Inflammatory macrophage treated with lipopolysaccharide for 4 hours (primary cell): ENCODE measurements around the gene RNF19B.
A peak's percentile ranks its signal among the peaks of the same experiment; 100 is the strongest.

Experiments used
- DNase-seq: peaks from one replicate; pipeline ENCODE4 v3.0.0-alpha.2; 2020

RNF19B gene

DNA sequence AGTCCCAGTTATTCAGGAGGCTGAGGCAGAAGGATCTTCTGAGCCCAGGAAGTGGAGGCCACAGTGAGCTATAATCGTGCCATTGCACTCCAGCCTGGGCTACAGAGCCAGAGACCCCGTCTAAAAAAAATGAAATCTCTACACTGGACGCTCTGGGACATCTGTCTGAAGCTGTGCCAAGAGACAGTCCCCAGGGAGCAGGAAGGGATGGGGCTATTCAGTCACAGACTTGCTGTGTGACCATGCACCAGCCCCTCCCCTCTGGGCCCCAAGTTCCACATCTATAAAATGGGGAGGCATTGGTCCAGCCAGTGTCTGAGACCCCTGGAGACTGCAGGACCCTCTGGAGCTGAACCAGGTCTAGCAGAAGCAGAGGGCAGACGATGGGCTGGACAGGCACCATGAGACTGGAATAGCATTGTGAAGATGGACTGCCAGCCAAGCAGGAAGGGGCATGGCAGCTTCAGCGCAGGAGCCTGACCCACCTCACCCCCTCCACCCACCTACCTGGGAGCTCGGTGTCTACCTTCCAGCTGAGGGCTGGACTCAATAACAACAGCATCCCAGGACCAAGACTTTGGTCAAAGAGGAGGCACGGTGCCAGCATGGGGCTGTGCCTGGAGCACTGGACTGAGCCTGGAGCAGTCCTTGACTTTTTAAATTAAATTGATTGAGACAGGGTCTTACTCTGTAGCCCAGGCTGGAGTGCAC, 64.9 kb downstream of the RNF19B start:
- DNase-seq: no peak

DNA sequence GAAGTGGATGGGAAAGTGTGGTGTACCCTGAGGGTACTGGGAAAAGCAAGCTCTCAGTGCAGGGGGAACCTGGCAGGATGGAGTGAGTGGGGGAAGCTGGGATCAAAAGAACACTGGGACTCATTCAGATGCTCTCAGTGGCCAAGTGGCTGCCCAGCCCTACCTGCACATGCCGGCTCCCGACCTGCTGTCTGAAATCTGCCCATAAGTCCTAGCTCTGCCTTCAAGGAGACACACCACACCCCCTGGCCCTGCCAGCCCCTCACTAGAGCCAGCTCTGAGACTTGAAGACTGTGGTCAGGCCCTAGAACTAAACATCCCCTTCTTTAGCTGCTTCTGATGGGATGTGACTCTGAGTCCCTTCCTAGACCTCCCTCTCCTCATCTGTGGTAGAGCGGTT, 65.7 kb downstream of the RNF19B start:
- DNase-seq: no peak

DNA sequence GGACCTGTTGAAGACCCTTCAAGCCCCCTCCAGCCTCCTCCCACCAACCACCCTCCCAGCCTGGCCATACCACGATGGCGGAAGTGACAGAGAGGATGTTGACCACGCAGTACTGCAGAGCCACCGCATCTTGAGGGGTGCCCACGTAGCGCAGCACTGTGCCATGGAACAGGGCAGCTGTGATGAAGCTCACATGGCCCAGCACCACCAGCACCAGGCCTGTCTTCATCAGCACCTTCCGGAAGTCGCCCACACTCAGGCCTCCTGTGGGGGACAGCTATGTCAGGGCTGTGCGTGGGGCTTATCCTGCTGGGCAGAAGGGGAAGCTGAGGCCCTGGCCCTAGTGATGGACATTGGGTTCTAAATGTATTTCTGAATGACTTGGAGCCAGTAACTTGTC, 66.6 kb downstream of the RNF19B start:
- no peak for DNase-seq

DNA sequence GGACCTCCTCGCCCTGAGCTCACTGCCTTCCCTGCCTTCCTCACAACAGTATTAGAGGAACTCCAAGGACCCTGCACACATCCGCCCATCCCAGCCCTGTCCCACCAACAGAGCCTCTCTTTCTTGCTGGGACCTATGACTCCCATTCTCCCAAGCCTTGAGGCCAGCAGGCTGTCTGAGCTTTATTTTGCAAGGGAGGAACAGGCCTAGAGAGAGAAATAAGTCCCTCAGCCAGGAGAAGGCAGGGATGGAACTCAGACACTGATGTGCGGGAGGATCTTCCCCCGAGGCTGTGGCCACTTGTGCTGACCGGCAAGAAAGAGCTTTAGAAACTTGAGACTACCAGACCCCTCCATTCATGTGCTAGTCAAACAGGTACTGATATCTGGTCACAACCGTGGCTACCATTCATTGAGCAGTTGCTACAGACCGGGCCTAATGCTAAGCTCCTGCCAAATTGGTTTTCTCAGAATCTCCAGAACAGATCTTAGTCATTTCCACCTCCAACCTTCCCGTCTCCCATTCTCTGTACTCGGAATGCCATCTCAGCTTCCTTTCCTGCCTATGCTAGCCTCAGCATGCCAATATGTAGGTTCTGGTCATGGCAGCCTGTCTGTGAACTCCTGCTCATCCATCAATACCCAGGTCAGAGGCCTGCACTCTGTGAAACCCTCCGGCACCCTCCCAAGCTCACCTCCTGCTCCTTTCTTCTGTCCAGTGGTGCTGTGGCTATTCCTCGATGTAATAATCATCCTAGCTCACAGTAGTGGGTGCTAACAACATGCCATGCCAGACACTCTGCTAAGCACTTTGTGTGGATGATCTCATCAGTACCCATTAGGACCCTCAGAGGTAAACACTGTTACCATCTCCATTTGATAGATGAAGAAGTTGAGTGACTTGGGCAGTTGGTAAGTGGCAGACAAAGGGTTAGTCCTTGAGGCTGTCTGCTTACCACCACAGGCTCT, 67.2 kb downstream of the RNF19B start:
- DNase-seq: no peak

DNA sequence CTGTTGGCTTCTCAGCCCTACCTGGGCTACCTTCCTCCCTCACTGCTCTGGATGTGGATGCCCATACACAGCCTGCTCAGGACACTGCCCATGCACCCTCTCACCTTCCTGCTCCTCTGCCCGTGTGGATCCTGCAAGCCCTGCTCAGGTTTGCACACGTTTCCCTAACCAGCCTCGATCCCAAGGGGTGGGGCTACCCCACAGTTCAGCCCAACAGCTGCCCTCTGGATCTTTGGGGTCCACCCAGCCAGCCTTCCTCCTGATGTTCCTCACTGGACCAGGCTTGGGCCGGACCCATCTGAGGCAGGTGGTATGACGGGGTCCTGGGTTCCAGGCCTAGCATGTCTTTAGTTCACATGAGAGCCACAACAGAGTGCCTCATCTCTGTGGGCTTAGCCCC, 68.2 kb downstream of the RNF19B start:
- DNase-seq: no peak

DNA sequence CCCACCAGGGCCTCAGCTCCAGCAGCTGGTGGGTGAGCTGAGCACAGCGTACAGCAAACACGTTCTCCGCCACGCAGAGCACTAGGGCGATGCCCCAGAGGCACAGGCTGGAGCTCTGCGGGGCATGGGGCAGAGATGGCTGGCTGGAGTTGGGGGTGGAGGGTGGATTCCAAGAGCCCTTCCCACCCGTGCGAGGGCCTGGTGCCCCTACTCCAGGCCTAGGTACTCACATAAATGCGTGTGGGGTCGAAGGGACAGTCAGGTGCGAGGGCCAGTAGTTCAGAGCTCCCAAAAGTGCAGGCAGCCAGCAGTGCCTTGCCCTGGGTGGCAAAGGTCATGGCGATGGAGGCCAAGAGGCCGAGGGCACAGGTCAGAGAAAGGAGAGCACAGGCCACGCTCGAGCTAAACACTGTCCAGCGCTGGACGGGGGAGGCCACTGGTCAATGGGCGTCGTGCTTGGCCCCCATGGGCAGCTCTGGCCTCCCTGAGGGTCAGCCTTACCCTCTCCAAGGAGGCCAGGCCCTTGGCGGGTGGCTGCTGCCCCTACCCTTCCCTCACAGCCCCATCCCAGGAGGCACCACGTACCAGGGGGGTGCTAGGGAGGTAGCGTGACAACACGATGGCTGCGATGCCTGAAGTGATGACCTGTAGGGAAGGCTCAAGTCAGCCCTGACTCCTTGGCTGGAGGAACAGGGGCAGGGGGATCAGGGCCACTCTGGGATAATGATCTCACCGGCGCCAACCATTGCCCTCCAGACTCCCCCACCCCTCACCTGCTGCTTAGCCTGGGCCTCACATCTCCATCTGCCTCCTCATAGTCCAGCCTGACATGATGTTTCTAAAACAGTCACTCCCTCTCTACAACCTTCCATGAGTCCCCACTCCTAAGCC, 69.0 kb downstream of the RNF19B start:
- DNase-seq: no peak

DNA sequence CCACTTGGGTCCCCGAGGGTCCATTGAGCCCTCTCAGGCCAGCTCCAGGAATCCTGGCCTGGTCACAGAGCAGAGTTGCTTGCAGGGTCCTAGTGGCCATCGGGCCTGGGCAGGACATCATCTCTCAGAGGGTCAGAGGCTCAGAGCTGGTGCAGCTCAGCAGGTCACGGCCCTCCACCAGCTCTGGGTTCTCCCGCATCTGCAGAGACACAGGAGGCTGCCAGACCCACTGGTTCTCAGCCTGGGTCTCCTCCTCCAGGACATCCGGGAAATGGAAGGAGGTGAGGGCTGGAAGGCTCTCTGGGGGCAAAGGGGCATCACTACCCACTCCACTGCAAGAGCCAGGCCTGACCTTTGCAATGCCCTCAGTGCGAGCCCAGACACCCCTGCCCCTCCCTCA, 69.9 kb downstream of the RNF19B start:
- DNase-seq: no peak

DNA sequence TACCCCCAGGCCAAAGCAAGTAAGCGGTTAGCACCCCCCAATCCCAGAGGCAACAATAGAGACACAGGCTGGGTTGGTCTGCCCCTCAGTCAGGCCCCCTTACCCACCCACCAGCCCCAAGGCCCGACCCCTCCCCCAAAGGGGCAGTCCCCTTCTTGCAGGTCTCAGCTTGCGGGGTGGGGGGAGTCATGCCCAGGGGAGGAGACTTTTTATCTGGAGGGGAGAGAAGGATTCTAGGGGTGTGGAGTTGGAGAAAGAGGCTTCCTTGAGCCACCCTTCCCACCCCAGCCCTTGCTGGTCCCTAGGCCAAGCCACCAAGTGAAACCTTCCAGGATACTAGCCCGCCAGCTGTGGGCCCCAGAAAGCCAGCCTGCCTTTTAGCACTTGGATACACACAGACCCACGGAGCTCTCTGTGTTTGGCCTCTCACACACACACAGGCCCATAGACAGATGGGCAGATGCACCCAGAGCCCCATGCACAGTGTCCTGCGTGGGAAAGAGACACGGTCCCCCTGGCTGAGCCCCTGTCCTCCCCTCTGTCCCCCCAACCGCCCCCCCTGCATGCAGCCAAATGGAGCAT, 70.5 kb downstream of the RNF19B start:
- DNase-seq: no peak

DNA sequence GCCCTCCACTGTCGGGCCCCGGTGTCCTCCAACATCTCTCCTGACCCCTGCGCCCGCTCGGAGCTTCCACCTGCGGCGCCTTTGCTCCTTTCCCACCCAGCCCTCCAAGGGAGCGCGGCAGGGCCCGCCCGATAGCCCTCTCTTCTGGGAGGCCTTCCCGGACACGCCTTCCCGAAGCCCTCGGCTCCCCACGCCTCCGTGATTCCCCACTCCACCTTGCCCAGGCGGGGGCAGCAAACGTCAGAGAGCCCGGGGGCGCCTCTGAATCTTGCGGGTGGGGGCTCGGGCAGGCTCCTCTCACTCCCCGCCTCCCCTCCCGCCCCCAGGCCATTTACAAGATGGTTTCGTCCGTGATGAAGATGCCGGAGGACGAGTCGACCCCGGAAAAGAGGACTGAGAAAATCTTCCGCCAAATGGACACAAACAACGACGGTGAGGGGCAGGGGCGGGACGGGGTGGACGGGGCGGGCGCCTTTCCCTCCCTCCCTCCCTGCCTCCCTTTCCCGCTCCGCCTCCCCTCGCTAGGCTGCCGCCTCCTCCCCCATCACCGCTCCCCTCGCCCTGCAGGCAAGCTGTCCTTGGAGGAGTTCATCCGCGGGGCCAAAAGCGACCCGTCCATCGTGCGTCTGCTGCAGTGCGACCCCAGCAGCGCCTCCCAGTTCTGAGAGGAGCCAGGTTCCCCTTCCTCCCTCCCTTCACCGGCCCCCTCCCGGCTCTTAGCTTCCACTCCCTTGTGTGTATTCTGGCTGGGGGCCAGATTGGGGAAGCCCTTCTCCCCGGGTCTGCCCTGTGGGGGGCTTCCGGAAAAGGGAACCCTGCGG, 71.2 kb downstream of the RNF19B start:
- DNase-seq: no peak

- DNase-seq: peak; percentile 43
These were observed 72.0 kb downstream of the RNF19B start for GRCh38 chr1:32892368-32893197.

DNA sequence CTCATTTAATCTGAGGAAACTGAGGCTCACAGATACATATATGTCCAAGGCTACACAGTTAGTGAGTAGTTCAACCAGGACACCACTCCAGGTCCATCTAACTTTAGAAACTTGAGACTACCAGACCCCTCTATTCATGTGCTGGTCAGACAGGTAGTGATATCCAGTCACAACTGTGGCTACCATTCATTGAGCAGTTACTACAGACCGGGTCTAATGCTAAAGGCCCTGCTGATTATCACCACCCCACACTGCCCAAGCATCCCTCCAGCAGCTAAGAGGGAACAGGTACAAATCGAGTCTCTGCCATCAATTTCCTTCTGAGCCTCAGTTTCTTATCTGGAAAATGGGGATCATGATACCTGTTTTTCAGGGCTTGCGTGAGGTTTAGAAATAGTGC, 73.0 kb downstream of the RNF19B start:
- no peak for DNase-seq

DNA sequence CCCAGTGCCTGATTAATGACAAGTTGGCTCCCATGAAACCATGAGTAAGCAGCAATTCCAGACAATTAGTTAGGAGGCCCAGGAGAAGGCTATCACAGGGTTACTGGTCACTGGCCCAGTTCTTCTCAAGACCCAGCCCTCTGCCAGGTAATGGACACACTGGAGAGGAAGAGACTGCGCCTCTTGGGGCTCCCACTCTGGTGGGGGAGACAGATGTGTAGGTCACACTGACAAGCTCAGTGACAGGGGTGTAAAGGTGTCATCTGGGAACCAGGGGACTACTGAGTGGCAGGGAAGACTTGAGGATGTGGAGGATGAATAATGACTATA, 73.4 kb downstream of the RNF19B start:
- DNase-seq: no peak

DNA sequence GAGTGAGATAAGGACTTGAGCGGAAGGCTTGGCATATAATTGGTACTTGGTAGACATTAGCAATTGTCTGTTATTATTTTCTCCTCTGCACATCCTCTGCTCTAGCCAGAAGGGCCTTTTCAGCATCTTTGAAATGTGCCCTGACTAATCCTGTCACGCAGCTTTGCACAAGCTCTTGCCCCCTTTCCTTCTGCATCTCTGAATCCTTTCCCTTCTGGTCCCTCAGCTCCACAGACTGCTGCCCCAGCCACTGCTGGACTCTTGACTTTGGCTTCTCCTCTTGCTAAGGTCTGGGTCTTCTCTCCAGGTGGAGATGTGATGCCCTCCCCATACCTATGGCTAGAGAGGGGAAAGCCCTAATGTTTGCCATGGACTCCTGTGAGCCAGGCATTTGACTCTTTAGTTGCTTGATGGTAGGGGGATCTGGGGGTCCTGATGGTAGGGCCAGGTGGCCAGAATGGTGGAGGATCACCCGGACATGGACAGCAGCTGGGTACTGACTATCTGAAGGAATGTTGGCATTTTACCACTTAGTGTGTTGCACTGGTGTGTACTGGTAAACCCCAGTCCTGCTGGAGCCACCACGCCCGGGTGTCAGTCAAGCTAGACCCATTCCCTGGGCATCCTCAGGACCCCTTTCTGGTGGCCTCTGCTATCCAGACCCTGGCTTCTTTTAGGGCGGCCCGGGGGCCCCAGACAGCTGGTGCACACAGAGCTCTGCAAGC, 73.9 kb downstream of the RNF19B start:
- DNase-seq: no peak

DNA sequence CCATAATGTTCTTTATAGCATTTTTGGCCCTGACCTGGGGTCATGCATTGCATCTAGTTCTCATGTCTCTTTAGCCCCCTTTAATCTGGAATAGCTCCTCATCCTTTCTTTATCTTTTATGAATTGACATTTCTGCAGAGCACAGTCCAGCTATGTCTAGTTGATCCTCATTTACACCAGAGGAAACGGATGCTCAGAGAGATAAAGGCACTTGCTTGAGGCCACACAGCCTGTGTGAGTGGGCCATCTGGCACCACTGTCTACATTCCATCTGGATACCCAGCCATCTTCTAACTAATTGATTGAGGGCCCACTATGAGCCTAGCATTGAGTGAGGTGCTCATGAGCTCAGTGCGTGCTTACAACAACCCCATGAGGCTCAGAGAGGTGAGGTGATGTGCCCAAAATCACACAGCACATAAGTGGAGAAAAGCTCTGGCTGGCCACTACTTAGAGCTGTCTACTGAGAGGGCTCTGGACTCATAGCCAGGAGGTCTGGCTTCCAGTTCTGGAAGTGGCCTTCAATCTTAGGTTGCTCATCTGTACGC, 74.8 kb downstream of the RNF19B start:
- no peak for DNase-seq

GRCh38 chr1:32888677-32889420, 75.8 kb downstream of the RNF19B start:
- no peak for DNase-seq

GRCh38 chr1:32888134-32888533, 76.5 kb downstream of the RNF19B start:
- DNase-seq: no peak

DNA sequence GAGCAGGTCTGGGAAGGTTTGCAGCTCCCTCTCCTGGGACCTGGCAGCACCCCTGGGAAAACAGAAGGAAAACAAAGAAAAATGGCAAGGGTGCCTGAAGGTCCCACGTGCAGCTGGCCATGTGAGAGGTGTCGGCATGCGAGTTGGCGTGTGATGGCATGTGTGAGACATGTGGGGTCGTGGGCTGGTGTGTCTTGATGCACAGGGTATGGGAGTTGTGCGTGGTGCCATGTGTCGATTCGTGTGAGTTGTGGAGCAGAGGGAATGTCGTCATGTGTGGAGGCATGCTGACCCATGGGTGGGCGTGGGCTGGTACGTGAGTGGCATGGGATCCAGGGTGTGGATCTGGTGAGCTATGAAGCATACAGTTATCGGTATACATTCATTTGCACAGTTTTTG, 77.0 kb downstream of the RNF19B start:
- DNase-seq: no peak

GRCh38 chr1:32886828-32887414, 77.7 kb downstream of the RNF19B start:
- DNase-seq: no peak
